OCI-LY1 (cell line): ENCODE measurements around the gene ICAM2.

ENCODE experiments used
- EZH2 ChIP-seq: fragments of 200-600 bp; sonication (generic), shearing (Covaris generic); IDR thresholded peaks from 2 replicates; pipeline ENCODE4 v1.8.0; 2017; ENCODE audit warnings: borderline replicate concordance, mixed run types, mild to moderate bottlenecking, antibody characterized with exemption, low read length, moderate library complexity, mixed read lengths
- TF ChIP-seq, protein P1 (sequence below): fragments of 200-600 bp; sonication (generic), shearing (Covaris generic); IDR thresholded peaks from 2 replicates; pipeline ENCODE4 v1.5.1; 2017; ENCODE audit warnings: mild to moderate bottlenecking, antibody characterized with exemption, low read length, moderate library complexity, mixed read lengths

DNA sequence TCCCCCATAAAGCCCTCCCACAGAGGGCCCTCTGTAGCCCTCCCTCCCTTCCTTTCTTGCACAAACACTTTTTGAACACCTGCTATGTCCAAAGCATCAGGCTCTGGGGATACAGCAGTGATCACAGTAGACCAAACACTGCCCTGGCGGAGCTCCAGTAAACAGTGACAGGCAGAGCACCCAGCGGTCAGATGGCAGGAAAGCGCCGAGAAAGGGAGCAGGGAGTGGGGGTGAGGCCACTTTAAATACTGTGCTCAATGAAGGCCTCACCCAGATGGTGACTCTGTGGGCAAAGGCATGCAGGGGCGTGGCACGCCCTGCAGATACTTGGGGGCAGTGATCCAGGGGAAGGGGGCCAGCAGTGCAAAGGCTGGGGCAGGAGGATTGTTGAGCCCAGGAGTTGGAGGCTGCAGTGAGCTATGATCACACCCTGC, 14.7 kb downstream of the ICAM2 start:
- TF ChIP-seq, protein P1, sequence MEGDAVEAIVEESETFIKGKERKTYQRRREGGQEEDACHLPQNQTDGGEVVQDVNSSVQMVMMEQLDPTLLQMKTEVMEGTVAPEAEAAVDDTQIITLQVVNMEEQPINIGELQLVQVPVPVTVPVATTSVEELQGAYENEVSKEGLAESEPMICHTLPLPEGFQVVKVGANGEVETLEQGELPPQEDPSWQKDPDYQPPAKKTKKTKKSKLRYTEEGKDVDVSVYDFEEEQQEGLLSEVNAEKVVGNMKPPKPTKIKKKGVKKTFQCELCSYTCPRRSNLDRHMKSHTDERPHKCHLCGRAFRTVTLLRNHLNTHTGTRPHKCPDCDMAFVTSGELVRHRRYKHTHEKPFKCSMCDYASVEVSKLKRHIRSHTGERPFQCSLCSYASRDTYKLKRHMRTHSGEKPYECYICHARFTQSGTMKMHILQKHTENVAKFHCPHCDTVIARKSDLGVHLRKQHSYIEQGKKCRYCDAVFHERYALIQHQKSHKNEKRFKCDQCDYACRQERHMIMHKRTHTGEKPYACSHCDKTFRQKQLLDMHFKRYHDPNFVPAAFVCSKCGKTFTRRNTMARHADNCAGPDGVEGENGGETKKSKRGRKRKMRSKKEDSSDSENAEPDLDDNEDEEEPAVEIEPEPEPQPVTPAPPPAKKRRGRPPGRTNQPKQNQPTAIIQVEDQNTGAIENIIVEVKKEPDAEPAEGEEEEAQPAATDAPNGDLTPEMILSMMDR = no peak
- TF ChIP-seq EZH2 = no peak
